HCT116 (cell line): Measurements from ENCODE around the gene CTXND1. TPM values are rescaled to one million over a fixed set of nuclear protein-coding genes. Genes with fewer than 3 reads are reported as not detected.

Source experiments
- ATAC-seq: fragments of 200-7000 bp; cut with Tn5 transposase; 2 replicates; pipeline ENCODE4 v1.9.1; 2020; ENCODE audit warnings: mild to moderate bottlenecking, moderate library complexity
- BruUV-seq: library from RNA; stranded (reverse); fragments of 400-500 nt; replicated peaks from 2 replicates; lab custom pipeline; 2021; lab: Mats Ljungman, UMichigan
- CTCF ChIA-PET: fragments of 300-600 bp; sonication (Branson Sonifier 250); formaldehyde crosslinking; loops from one replicate; lab custom pipeline; 2021; ENCODE audit warnings: antibody characterized with exemption; lab: Charles Lee
- POLR2A ChIA-PET: fragments of 300-600, 350-600 bp; sonication (Branson Sonifier 250); formaldehyde crosslinking; loops from one replicate; lab custom pipeline; 2021; ENCODE audit warnings: antibody characterized with exemption; lab: Charles Lee
- RAD21 ChIA-PET, 2 experiments: fragments of 300-600 bp; sonication (Branson Sonifier 250); formaldehyde crosslinking; loops; one replicate each; lab custom pipeline; 2023; ENCODE audit warnings: low total read pairs in 2 of 2; ENCODE audit not compliant: uncharacterized antibody in 2 of 2, unreplicated experiment in 2 of 2, low non-redundant PET in 1 of 2; lab: Charles Lee
- DNase-seq: peaks from one replicate; pipeline ENCODE4 v3.0.0-alpha.2; 2010; ENCODE audit warnings: low read depth, low spot score
- H2AFZ ChIP-seq: fragments of 200-600 bp; shearing (Covaris generic), sonication (generic); 2 replicates; pipeline ENCODE4 v1.6.1; 2017; ENCODE audit warnings: low read depth, mixed run types, mixed read lengths, antibody characterized with exemption, low read length; ENCODE audit not compliant: poor library complexity, severe bottlenecking
- H3K27ac ChIP-seq: 2 replicates; pipeline ENCODE4 v1.5.1; 2012; ENCODE audit warnings: low read depth, low read length
- H3K27me3 ChIP-seq: fragments of 200-600 bp; sonication (generic); 2 replicates; pipeline ENCODE4 v1.6.1; 2016; ENCODE audit warnings: mixed run types, low read length, mixed read lengths; ENCODE audit not compliant: insufficient read depth
- H3K36me3 ChIP-seq, 2 experiments: fragments of 200-500 bp in 1 of 2; fragments of 200-600 bp in 1 of 2; sonication (Bioruptor generic) in 1 of 2; sonication (generic) in 1 of 2; 2 replicates each; pipeline versions ENCODE4 v1.5.1 to v1.6.1; 2014 to 2016; ENCODE audit warnings: low read length in 2 of 2, inconsistent platforms in 1 of 2, mixed read lengths in 1 of 2, mixed run types in 1 of 2; ENCODE audit not compliant: insufficient read depth in 2 of 2, control insufficient read depth in 1 of 2
- H3K4me1 ChIP-seq, 2 experiments: fragments of 200-600 bp in 1 of 2; sonication (generic) in 1 of 2; 2 replicates each; pipeline versions ENCODE4 v1.5.1 to v1.6.1; 2012 to 2017; ENCODE audit warnings: low read length in 2 of 2, inconsistent platforms in 1 of 2, mild to moderate bottlenecking in 1 of 2, mixed read lengths in 1 of 2, mixed run types in 1 of 2, moderate library complexity in 1 of 2; ENCODE audit not compliant: insufficient read depth in 2 of 2, control insufficient read depth in 1 of 2
- H3K4me2 ChIP-seq: fragments of 200-600 bp; sonication (generic); 2 replicates; pipeline ENCODE4 v1.6.1; 2017; ENCODE audit warnings: mixed run types, low read length, mixed read lengths
- H3K4me3 ChIP-seq, 2 experiments: fragments of 200-600 bp in 1 of 2; sonication (generic) in 1 of 2; replicated peaks in 1 of 2; 2 replicates each; pipeline ENCODE4 v1.5.1; 2011 to 2016; ENCODE audit warnings: low read length in 2 of 2, control low read depth in 1 of 2, low read depth in 1 of 2, mild to moderate bottlenecking in 1 of 2, mixed read lengths in 1 of 2, mixed run types in 1 of 2
- H3K79me2 ChIP-seq: fragments of 200-600 bp; sonication (generic); 2 replicates; pipeline ENCODE4 v1.6.1; 2017; ENCODE audit warnings: mild to moderate bottlenecking, mixed run types, low read length, moderate library complexity, mixed read lengths; ENCODE audit not compliant: insufficient read depth
- H3K9ac ChIP-seq: fragments of 200-600 bp; sonication (generic); 2 replicates; pipeline ENCODE4 v1.6.1; 2016; ENCODE audit warnings: low read length, mixed read lengths
- H3K9me2 ChIP-seq: fragments of 200-600 bp; sonication (generic), shearing (Covaris generic); 2 replicates; pipeline ENCODE4 v1.6.1; 2017; ENCODE audit warnings: mixed run types, mild to moderate bottlenecking, moderate library complexity; ENCODE audit not compliant: insufficient read depth
- H3K9me3 ChIP-seq, 2 experiments: fragments of 200-500 bp in 1 of 2; fragments of 200-600 bp in 1 of 2; sonication (Bioruptor generic) in 1 of 2; sonication (generic) in 1 of 2; 2 replicates each; pipeline ENCODE4 v1.6.1; 2014 to 2017; ENCODE audit warnings: low read length in 2 of 2, mixed read lengths in 2 of 2, inconsistent platforms in 1 of 2, low read depth in 1 of 2, mild to moderate bottlenecking in 1 of 2, mixed run types in 1 of 2, moderate library complexity in 1 of 2; ENCODE audit not compliant: control insufficient read depth in 1 of 2, insufficient read depth in 1 of 2
- H4K20me1 ChIP-seq: fragments of 200-600 bp; sonication (generic), shearing (Covaris generic); 2 replicates; pipeline ENCODE4 v1.6.1; 2017; ENCODE audit warnings: mixed run types, mild to moderate bottlenecking, moderate library complexity; ENCODE audit not compliant: insufficient read depth
- CBX3 ChIP-seq: IDR thresholded peaks from 2 replicates; pipeline ENCODE4 v1.6.1; 2012; ENCODE audit warnings: low read depth
- CTCF ChIP-seq, 3 experiments: fragments of 200-600 bp in 1 of 3; sonication (generic) in 1 of 3; IDR thresholded peaks in 2 of 3; conservative IDR thresholded peaks in 1 of 3; 2 replicates each; pipeline ENCODE4 v1.5.1; 2012 to 2017; ENCODE audit warnings: low read depth in 2 of 3, low read length in 2 of 3, antibody characterized with exemption in 1 of 3, borderline replicate concordance in 1 of 3, control low read depth in 1 of 3, mild to moderate bottlenecking in 1 of 3, mixed read lengths in 1 of 3, mixed run types in 1 of 3, moderate library complexity in 1 of 3; ENCODE audit not compliant: insufficient read depth in 1 of 3
- EGR1 ChIP-seq: IDR thresholded peaks from 2 replicates; pipeline ENCODE4 v1.6.1; 2012; ENCODE audit warnings: low read depth
- ELF1 ChIP-seq: IDR thresholded peaks from 2 replicates; pipeline ENCODE4 v1.6.1; 2012; ENCODE audit warnings: low read depth, borderline replicate concordance
- EZH2 ChIP-seq: fragments of 200-600 bp; sonication (generic); IDR thresholded peaks from 2 replicates; pipeline ENCODE4 v1.6.1; 2017; ENCODE audit warnings: antibody characterized with exemption, mixed run types
- EZH2phosphoT487 ChIP-seq: fragments of 200-600 bp; IDR thresholded peaks from 2 replicates; pipeline ENCODE4 v1.6.1; 2018; ENCODE audit warnings: antibody characterized with exemption, borderline replicate concordance
- POLR2A ChIP-seq: IDR thresholded peaks from 2 replicates; pipeline ENCODE4 v1.7.0; 2011; ENCODE audit warnings: borderline replicate concordance; ENCODE audit not compliant: insufficient read depth, insufficient read length; ENCODE audit errors: extremely low read depth
- RAD21 ChIP-seq: IDR thresholded peaks from 2 replicates; pipeline ENCODE4 v1.6.1; 2012; ENCODE audit warnings: low read depth, mild to moderate bottlenecking
- REST ChIP-seq: IDR thresholded peaks from 2 replicates; pipeline ENCODE4 v1.6.1; 2012; ENCODE audit warnings: low read depth
- SRF ChIP-seq: IDR thresholded peaks from 2 replicates; pipeline ENCODE4 v1.6.1; 2012; ENCODE audit warnings: low read depth
- intact Hi-C: fragments of 100-400 bp; cut with micrococcal nuclease; formaldehyde crosslinking; loops from 2 replicates; pipeline ENCODE4 v1.10.0; 2022
- total RNA-seq: library from RNA; stranded (reverse); gene quantifications from one replicate; pipeline ENCODE4 v1.2.1, GENCODE V29; 2021; ENCODE audit not compliant: unreplicated experiment

Gene CTXND1
- total RNA-seq, 1 experiment from 2014 or later: not detected

GRCh38 chr15:80277147-80277546, 25.1 kb upstream of the CTXND1 start (continued):
- TF ChIP-seq CTCF (IDR thresholded peaks at IDR 0.05 in 2 of 3, conservative IDR thresholded peaks at IDR 0.05 in 1 of 3; ENCODE audit: borderline replicate concordance in 1 of 3, insufficient read depth in 1 of 3, low read depth in 2 of 3, low read length in 2 of 3) (no peak), RAD21 (no peak)

- Histone ChIP-seq H3K79me2 (no peaks in the 10 kb centered on the region), H3K27me3 (peaks cover 8% of the 10 kb centered on the region; the same call in 1 of the 2 replicates), H3K9me3 (no peaks in the 10 kb centered on the region), H3K4me3 (no peak overlapping the region), H3K27ac (no peak overlapping the region), H3K9me2 (no peaks in the 10 kb centered on the region), H3K36me3 (no peaks in the 10 kb centered on the region), H3K9ac (no peak overlapping the region), H4K20me1 (no peaks in the 10 kb centered on the region), H3K4me1 (no peaks in the 10 kb centered on the region), H3K4me2 (no peak overlapping the region), H2AFZ (no peak overlapping the region)
- TF ChIP-seq EZH2phosphoT487 (no peak), POLR2A (no peak), SRF (no peak), RAD21 (no peak), CBX3 (no peak), EGR1 (no peak), ELF1 (no peak), REST (no peak), EZH2 (no peak)
- ATAC-seq (no peak), DNase-seq (no peak)
- no TSS peak for BruUV-seq
- ChIA-PET POLR2A (no interaction called here), CTCF (no interaction called here), RAD21 (no interaction called here)
- intact Hi-C loops: no loop called here
Observed at GRCh38 chr15:80275961-80276360, 23.9 kb upstream of the CTXND1 start.
